ENCODE data around the gene TKT. TPM values are rescaled to one million over a fixed set of nuclear protein-coding genes. Genes with fewer than 3 reads are reported as not detected.

TKT gene
- total and polyA plus RNA-seq, 9 donors, result 28.8 to 49.5 (median 37.9) TPM

GRCh38 chr3:53191836-53192480 lies 63.9 kb downstream of the TKT start:
- H3K27ac ChIP-seq (ENCODE audit: low read length), result no peak overlapping the region
- 90% methylated on average over 8 of the region's 16 CpGs for WGBS (ENCODE audit: insufficient coverage)

GRCh38 chr3:53190659-53191058 lies 65.2 kb downstream of the TKT start:
- 61% methylated on average over 3 of the region's 3 CpGs for WGBS (ENCODE audit: insufficient coverage)
- Histone ChIP-seq H3K36me3 (ENCODE audit: control insufficient read depth, insufficient read depth, low read length) (peaks cover 34% of the 10 kb centered on the region), H3K4me1 (ENCODE audit: control insufficient read depth, insufficient read depth, low read length) (peaks cover 21% of the 10 kb centered on the region), H3K4me3 (ENCODE audit: low read length) (no peak overlapping the region), H3K9me3 (replicated peaks; ENCODE audit: control insufficient read depth, low read depth, low read length) (no peaks in the 10 kb centered on the region), H3K27me3 (ENCODE audit: control insufficient read depth, insufficient read depth, low read length) (no peaks in the 10 kb centered on the region), H3K27ac (ENCODE audit: low read length) (no peak overlapping the region)
- no peak for DNase-seq

More at GRCh38 chr3:53191836-53192480, 63.9 kb downstream of the TKT start:
- Histone ChIP-seq H3K4me1 (ENCODE audit: control insufficient read depth, insufficient read depth, low read length) (peaks cover 27% of the 10 kb centered on the region), H3K27me3 (ENCODE audit: control insufficient read depth, insufficient read depth, low read length) (peaks cover 2% of the 10 kb centered on the region), H3K36me3 (ENCODE audit: control insufficient read depth, insufficient read depth, low read length) (peaks cover 33% of the 10 kb centered on the region), H3K4me3 (ENCODE audit: low read length) (no peak overlapping the region), H3K9me3 (replicated peaks; ENCODE audit: control insufficient read depth, low read depth, low read length) (no peaks in the 10 kb centered on the region)
- no peak for DNase-seq

- Histone ChIP-seq H3K4me1 (ENCODE audit: control insufficient read depth, insufficient read depth, low read length) (peaks cover 14% of the 10 kb centered on the region), H3K9me3 (replicated peaks; ENCODE audit: control insufficient read depth, low read depth, low read length) (no peaks in the 10 kb centered on the region), H3K4me3 (ENCODE audit: low read length) (no peak overlapping the region), H3K27me3 (ENCODE audit: control insufficient read depth, insufficient read depth, low read length) (no peaks in the 10 kb centered on the region), H3K27ac (ENCODE audit: low read length) (no peak overlapping the region), H3K36me3 (ENCODE audit: control insufficient read depth, insufficient read depth, low read length) (peaks cover 36% of the 10 kb centered on the region)
- DNase-seq, result no peak
- WGBS (ENCODE audit: insufficient coverage), result 64% methylated on average over 3 of the region's 3 CpGs
These were observed 66.5 kb downstream of the TKT start for GRCh38 chr3:53189276-53189675.

- WGBS (ENCODE audit: insufficient coverage), result 93% methylated on average over 12 of the region's 13 CpGs
- H3K27me3 ChIP-seq (ENCODE audit: control insufficient read depth, insufficient read depth, low read length), result no peaks in the 10 kb centered on the region
- no peak for DNase-seq
- H3K9me3 ChIP-seq (replicated peaks; ENCODE audit: control insufficient read depth, low read depth, low read length), result no peaks in the 10 kb centered on the region
- H3K4me3 ChIP-seq (ENCODE audit: low read length), result no peak overlapping the region
- no peak overlapping the region for H3K27ac ChIP-seq (ENCODE audit: low read length)
- H3K36me3 ChIP-seq (ENCODE audit: control insufficient read depth, insufficient read depth, low read length), result peaks cover 37% of the 10 kb centered on the region
- peaks cover 8% of the 10 kb centered on the region for H3K4me1 ChIP-seq (ENCODE audit: control insufficient read depth, insufficient read depth, low read length)
These were observed 67.1 kb downstream of the TKT start for GRCh38 chr3:53188720-53189119.

- Histone ChIP-seq H3K4me1 (ENCODE audit: control insufficient read depth, insufficient read depth, low read length) (peaks cover 3% of the 10 kb centered on the region), H3K27me3 (ENCODE audit: control insufficient read depth, insufficient read depth, low read length) (no peaks in the 10 kb centered on the region), H3K4me3 (ENCODE audit: low read length) (no peak overlapping the region), H3K9me3 (replicated peaks; ENCODE audit: control insufficient read depth, low read depth, low read length) (no peaks in the 10 kb centered on the region), H3K36me3 (ENCODE audit: control insufficient read depth, insufficient read depth, low read length) (peaks cover 43% of the 10 kb centered on the region), H3K27ac (ENCODE audit: low read length) (no peak overlapping the region)
- WGBS (ENCODE audit: insufficient coverage), result 75% methylated on average over 2 of the region's 5 CpGs
- no peak for DNase-seq
These were observed 67.6 kb downstream of the TKT start for GRCh38 chr3:53188136-53188685.

GRCh38 chr3:53187430-53187829 lies 68.4 kb downstream of the TKT start:
- Histone ChIP-seq H3K4me1 (ENCODE audit: control insufficient read depth, insufficient read depth, low read length) (no peaks in the 10 kb centered on the region), H3K9me3 (replicated peaks; ENCODE audit: control insufficient read depth, low read depth, low read length) (no peaks in the 10 kb centered on the region), H3K27ac (ENCODE audit: low read length) (no peak overlapping the region), H3K36me3 (ENCODE audit: control insufficient read depth, insufficient read depth, low read length) (peaks cover 46% of the 10 kb centered on the region), H3K27me3 (ENCODE audit: control insufficient read depth, insufficient read depth, low read length) (no peaks in the 10 kb centered on the region), H3K4me3 (ENCODE audit: low read length) (no peak overlapping the region)
- DNase-seq, result no peak
- no CpG with 5 or more reads among the region's 4 CpGs for WGBS (ENCODE audit: insufficient coverage)

GRCh38 chr3:53186726-53187125 lies 69.1 kb downstream of the TKT start:
- WGBS (ENCODE audit: insufficient coverage), result 91% methylated on average over 6 of the region's 9 CpGs
- Histone ChIP-seq H3K4me1 (ENCODE audit: control insufficient read depth, insufficient read depth, low read length) (no peaks in the 10 kb centered on the region), H3K9me3 (replicated peaks; ENCODE audit: control insufficient read depth, low read depth, low read length) (no peaks in the 10 kb centered on the region), H3K27me3 (ENCODE audit: control insufficient read depth, insufficient read depth, low read length) (no peaks in the 10 kb centered on the region), H3K27ac (ENCODE audit: low read length) (no peak overlapping the region), H3K4me3 (ENCODE audit: low read length) (no peak overlapping the region), H3K36me3 (ENCODE audit: control insufficient read depth, insufficient read depth, low read length) (peaks cover 46% of the 10 kb centered on the region)
- DNase-seq, result no peak

GRCh38 chr3:53185761-53186465 lies 69.9 kb downstream of the TKT start:
- Histone ChIP-seq H3K4me3 (ENCODE audit: low read length) (no peak overlapping the region), H3K9me3 (replicated peaks; ENCODE audit: control insufficient read depth, low read depth, low read length) (no peaks in the 10 kb centered on the region), H3K27me3 (ENCODE audit: control insufficient read depth, insufficient read depth, low read length) (no peaks in the 10 kb centered on the region), H3K4me1 (ENCODE audit: control insufficient read depth, insufficient read depth, low read length) (no peaks in the 10 kb centered on the region), H3K27ac (ENCODE audit: low read length) (no peak overlapping the region), H3K36me3 (ENCODE audit: control insufficient read depth, insufficient read depth, low read length) (peaks cover 53% of the 10 kb centered on the region)
- DNase-seq, result no peak
- 92% methylated on average over 9 of the region's 20 CpGs for WGBS (ENCODE audit: insufficient coverage)

- Histone ChIP-seq H3K27me3 (ENCODE audit: control insufficient read depth, insufficient read depth, low read length) (no peaks in the 10 kb centered on the region), H3K27ac (ENCODE audit: low read length) (no peak overlapping the region), H3K4me3 (ENCODE audit: low read length) (no peak overlapping the region), H3K9me3 (replicated peaks; ENCODE audit: control insufficient read depth, low read depth, low read length) (no peaks in the 10 kb centered on the region), H3K36me3 (ENCODE audit: control insufficient read depth, insufficient read depth, low read length) (peaks cover 52% of the 10 kb centered on the region), H3K4me1 (ENCODE audit: control insufficient read depth, insufficient read depth, low read length) (no peaks in the 10 kb centered on the region)
- no peak for DNase-seq
- WGBS (ENCODE audit: insufficient coverage), result 86% methylated on average over 6 of the region's 7 CpGs
These were observed 71.1 kb downstream of the TKT start for GRCh38 chr3:53184701-53185100.

GRCh38 chr3:53183514-53183913 lies 72.3 kb downstream of the TKT start:
- Histone ChIP-seq H3K9me3 (replicated peaks; ENCODE audit: control insufficient read depth, low read depth, low read length) (no peaks in the 10 kb centered on the region), H3K4me1 (ENCODE audit: control insufficient read depth, insufficient read depth, low read length) (no peaks in the 10 kb centered on the region)

More at GRCh38 chr3:53183514-53183913, 72.3 kb downstream of the TKT start:
- DNase-seq, result no peak
- Histone ChIP-seq H3K27me3 (ENCODE audit: control insufficient read depth, insufficient read depth, low read length) (no peaks in the 10 kb centered on the region), H3K4me3 (ENCODE audit: low read length) (no peak overlapping the region), H3K36me3 (ENCODE audit: control insufficient read depth, insufficient read depth, low read length) (peaks cover 53% of the 10 kb centered on the region), H3K27ac (ENCODE audit: low read length) (no peak overlapping the region)
- 86% methylated on average over 6 of the region's 9 CpGs for WGBS (ENCODE audit: insufficient coverage)
